IMR-90 (cell line): ENCODE data around the gene NT5E. TPM values are rescaled to one million over a fixed set of nuclear protein-coding genes. Genes with fewer than 3 reads are reported as not detected.

Experiments
- ATAC-seq: fragments of 200-7000 bp; cut with Tn5 transposase; 2 replicates; pipeline ENCODE4 v1.9.1; 2020; ENCODE audit warnings: low read depth, mild to moderate bottlenecking, moderate library complexity
- BruUV-seq: library from RNA; stranded (reverse); fragments of 400-500 nt; replicated peaks from 2 replicates; lab custom pipeline; 2021; lab: Mats Ljungman, UMichigan
- CTCF ChIA-PET: fragments of 300-600 bp; formaldehyde crosslinking; extraction: SDS; loops from one replicate; lab custom pipeline; 2021; ENCODE audit warnings: antibody characterized with exemption; lab: Yijun Ruan, JAX
- POLR2A ChIA-PET: fragments of 300-600 bp; sonication (Branson Sonifier 250); formaldehyde crosslinking; loops from one replicate; lab custom pipeline; 2022; ENCODE audit warnings: antibody characterized with exemption; ENCODE audit not compliant: unreplicated experiment; lab: Charles Lee
- DNase-seq: peaks from one replicate; pipeline ENCODE4 v3.0.0; 2013
- H2AFZ ChIP-seq: replicated peaks from 2 replicates; pipeline ENCODE3; 2013; ENCODE audit warnings: low read length, mild to moderate bottlenecking; ENCODE audit not compliant: poor library complexity
- H2AK5ac ChIP-seq: 2 replicates; pipeline ENCODE4 v1.6.1; 2013; ENCODE audit warnings: low read depth, low read length, inconsistent platforms
- H2AK9ac ChIP-seq: replicated peaks from 2 replicates; pipeline ENCODE3; 2013; ENCODE audit warnings: mild to moderate bottlenecking, low read depth, low read length, moderate library complexity; ENCODE audit not compliant: poor library complexity
- H2BK120ac ChIP-seq: 2 replicates; pipeline ENCODE4 v1.6.1; 2013; ENCODE audit warnings: low read depth, low read length, inconsistent platforms
- H2BK15ac ChIP-seq: 3 replicates; pipeline ENCODE4 v1.6.1; 2013; ENCODE audit warnings: low read depth, low read length, inconsistent platforms
- H2BK20ac ChIP-seq: 2 replicates; pipeline ENCODE4 v1.6.1; 2013; ENCODE audit warnings: low read depth, mild to moderate bottlenecking, inconsistent platforms, low read length, moderate library complexity
- H2BK5ac ChIP-seq: 2 replicates; pipeline ENCODE4 v1.6.1; 2013; ENCODE audit warnings: mild to moderate bottlenecking, low read depth, low read length, inconsistent platforms; ENCODE audit not compliant: poor library complexity, severe bottlenecking
- H3K14ac ChIP-seq: replicated peaks from 2 replicates; pipeline ENCODE4 v1.6.1; 2013; ENCODE audit warnings: low read depth, low read length, inconsistent platforms
- H3K18ac ChIP-seq: 2 replicates; pipeline ENCODE4 v1.6.1; 2013; ENCODE audit warnings: low read depth, low read length, control low read depth
- H3K23ac ChIP-seq: 2 replicates; pipeline ENCODE4 v1.6.1; 2013; ENCODE audit warnings: low read depth, low read length, inconsistent platforms
- H3K27ac ChIP-seq: 2 replicates; pipeline ENCODE4 v1.5.1; 2013; ENCODE audit warnings: mild to moderate bottlenecking, control low read depth, low read length; ENCODE audit not compliant: insufficient read depth
- H3K27me3 ChIP-seq: 2 replicates; pipeline ENCODE4 v1.6.1; 2013; ENCODE audit warnings: low read length; ENCODE audit not compliant: control insufficient read depth, insufficient read depth
- H3K36me3 ChIP-seq: 2 replicates; pipeline ENCODE4 v1.6.1; 2013; ENCODE audit warnings: low read length, mixed read lengths; ENCODE audit not compliant: control insufficient read depth, insufficient read depth
- H3K4ac ChIP-seq: 2 replicates; pipeline ENCODE4 v1.6.1; 2013; ENCODE audit warnings: low read depth, low read length, inconsistent platforms
- H3K4me1 ChIP-seq: 2 replicates; pipeline ENCODE4 v1.6.1; 2013; ENCODE audit warnings: low read length, mixed read lengths; ENCODE audit not compliant: control insufficient read depth, insufficient read depth
- H3K4me2 ChIP-seq: 2 replicates; pipeline ENCODE4 v1.6.1; 2013; ENCODE audit warnings: low read depth, mild to moderate bottlenecking, control low read depth, low read length, moderate library complexity
- H3K4me3 ChIP-seq: 2 replicates; pipeline ENCODE4 v1.5.1; 2013; ENCODE audit warnings: low read depth, mild to moderate bottlenecking, control low read depth, low read length, moderate library complexity; ENCODE audit not compliant: insufficient read depth
- H3K56ac ChIP-seq: 2 replicates; pipeline ENCODE4 v1.6.1; 2013; ENCODE audit warnings: low read length, inconsistent platforms; ENCODE audit not compliant: insufficient read depth; ENCODE audit errors: extremely low read depth
- H3K79me1 ChIP-seq, 2 experiments: 2 replicates each; pipeline ENCODE4 v1.6.1; 2013; ENCODE audit warnings: low read length in 2 of 2, inconsistent platforms in 1 of 2, low read depth in 1 of 2
- H3K9ac ChIP-seq: 2 replicates; pipeline ENCODE4 v1.6.1; 2013; ENCODE audit warnings: low read depth, low read length, control low read depth
- H3K9me1 ChIP-seq: 2 replicates; pipeline ENCODE4 v1.6.1; 2013; ENCODE audit warnings: low read length, inconsistent platforms; ENCODE audit not compliant: insufficient read depth
- H3K9me3 ChIP-seq: 2 replicates; pipeline ENCODE4 v1.6.1; 2013; ENCODE audit warnings: low read length; ENCODE audit not compliant: control insufficient read depth, insufficient read depth
- H4K20me1 ChIP-seq: 2 replicates; pipeline ENCODE4 v1.6.1; 2013; ENCODE audit warnings: low read length, inconsistent platforms; ENCODE audit not compliant: insufficient read depth
- H4K5ac ChIP-seq: 2 replicates; pipeline ENCODE4 v1.6.1; 2013; ENCODE audit warnings: mild to moderate bottlenecking, low read depth, low read length, control low read depth
- H4K8ac ChIP-seq, 2 experiments: 2 replicates each; pipeline ENCODE4 v1.6.1; 2013; ENCODE audit warnings: low read depth in 2 of 2, low read length in 2 of 2, control low read depth in 1 of 2, inconsistent platforms in 1 of 2
- H4K91ac ChIP-seq: 2 replicates; pipeline ENCODE4 v1.6.1; 2013; ENCODE audit warnings: low read depth, low read length, inconsistent platforms; ENCODE audit not compliant: insufficient read depth
- BHLHE40 ChIP-seq: fragments of 150-350 bp; IDR thresholded peaks from 2 replicates; pipeline ENCODE4 v1.6.1; 2016; ENCODE audit warnings: mild to moderate bottlenecking, low read depth, low read length
- CEBPB ChIP-seq: IDR thresholded peaks from 2 replicates; pipeline ENCODE4 v1.6.1; 2012; ENCODE audit warnings: low read depth, low read length, improper control_type of control experiment
- CHD1 ChIP-seq: IDR thresholded peaks from 2 replicates; pipeline ENCODE4 v1.6.1; 2012; ENCODE audit warnings: low read depth, low read length, improper control_type of control experiment
- FOS ChIP-seq: fragments of 150-350 bp; IDR thresholded peaks from 2 replicates; pipeline ENCODE4 v1.6.1; 2016; ENCODE audit warnings: low read depth, low read length
- MAFK ChIP-seq: IDR thresholded peaks from 2 replicates; pipeline ENCODE4 v1.6.1; 2012; ENCODE audit warnings: low read depth, low read length, improper control_type of control experiment
- MAZ ChIP-seq: IDR thresholded peaks from 2 replicates; pipeline ENCODE4 v1.6.1; 2012; ENCODE audit warnings: low read depth, mild to moderate bottlenecking, low read length, improper control_type of control experiment, moderate library complexity, borderline replicate concordance
- MXI1 ChIP-seq: IDR thresholded peaks from 2 replicates; pipeline ENCODE4 v1.6.1; 2012; ENCODE audit warnings: low read depth, mild to moderate bottlenecking, low read length, moderate library complexity, borderline replicate concordance
- NFE2L2 ChIP-seq: fragments of 150-350 bp; IDR thresholded peaks from 2 replicates; pipeline ENCODE4 v1.6.1; 2016; ENCODE audit warnings: low read depth, mild to moderate bottlenecking, low read length
- POLR2A ChIP-seq: IDR thresholded peaks from 2 replicates; pipeline ENCODE4 v1.6.1; 2012; ENCODE audit warnings: mild to moderate bottlenecking, low read depth, low read length
- RAD21 ChIP-seq: IDR thresholded peaks from 2 replicates; pipeline ENCODE4 v1.6.1; 2012; ENCODE audit warnings: low read length, improper control_type of control experiment
- RCOR1 ChIP-seq: IDR thresholded peaks from 2 replicates; pipeline ENCODE4 v1.6.1; 2012; ENCODE audit warnings: mild to moderate bottlenecking, low read length, improper control_type of control experiment; ENCODE audit not compliant: insufficient replicate concordance
- RFX5 ChIP-seq: IDR thresholded peaks from 2 replicates; pipeline ENCODE4 v1.8.0; 2012; ENCODE audit warnings: low read depth, mild to moderate bottlenecking, low read length, moderate library complexity
- SMC3 ChIP-seq: fragments of 150-350 bp; IDR thresholded peaks from 2 replicates; pipeline ENCODE4 v1.6.1; 2016; ENCODE audit warnings: low read depth, mild to moderate bottlenecking, antibody characterized with exemption, low read length, moderate library complexity
- WGBS, 2 experiments: methylation state at CpG; one replicate each; pipeline versions ENCODE4 v1.1.5 to v1.1.7; 2013; ENCODE audit warnings: missing lambda C conversion rate in 2 of 2; ENCODE audit not compliant: insufficient read length in 1 of 2; ENCODE audit errors: extremely low coverage in 2 of 2; 5-methylcytosine and 5-hydroxymethylcytosine counted together
- dilution Hi-C: fragments of 300-500 bp; cut with HindIII; formaldehyde crosslinking; loops from one replicate; pipeline ENCODE4 v1.14.3; 2018; ENCODE audit warnings: low sequenced_read_pairs; ENCODE audit not compliant: unreplicated experiment
- in situ Hi-C: fragments of 300-500 bp; cut with MboI; formaldehyde crosslinking; loops from 3 replicates; pipeline ENCODE4 v1.14.3; 2019; ENCODE audit warnings: low sequenced_read_pairs, inconsistent platforms, mixed read lengths
- intact Hi-C: fragments of 100-400 bp; cut with micrococcal nuclease; formaldehyde crosslinking; loops from 2 replicates; pipeline ENCODE4 v1.10.0; 2022
- polyA plus RNA-seq, 3 experiments: library from polyadenylated mRNA; depleted of rRNA; stranded (reverse); fragments of >200 nt; gene quantifications; 2 replicates each; pipeline ENCODE4 v1.2.3, GENCODE V29; 2012; ENCODE audit warnings: low replicate concordance in 1 of 3
- total RNA-seq: library from RNA; depleted of rRNA; stranded (reverse); fragments of >200 nt; gene quantifications from 2 replicates; pipeline ENCODE4 v1.2.3, GENCODE V29; 2012
- TF ChIP-seq, protein P1 (sequence below): conservative IDR thresholded peaks from 2 replicates; pipeline ENCODE4 v1.5.1; 2012; ENCODE audit warnings: mild to moderate bottlenecking, low read depth, low read length, improper control_type of control experiment
- TF ChIP-seq, protein P2 (sequence below): fragments of 150-350 bp; IDR thresholded peaks from 2 replicates; pipeline ENCODE4 v1.6.1; 2017; ENCODE audit warnings: mild to moderate bottlenecking, antibody characterized with exemption, low read length, low read depth
- TF ChIP-seq, protein P3 (sequence below): fragments of 150-350 bp; IDR thresholded peaks from 2 replicates; pipeline ENCODE4 v1.6.1; 2016; ENCODE audit warnings: low read depth, mild to moderate bottlenecking, low read length, moderate library complexity, borderline replicate concordance

NT5E gene
- total and polyA plus RNA-seq, 2 of the 4 experiments (the other 2 are of a cell fraction): 153 to 280 TPM

GRCh38 chr6:85418059-85418458 is 31.8 kb upstream of the NT5E start:
- Histone ChIP-seq H3K27ac (peak overlapping the region; percentile 78), H2BK20ac (peak overlapping the region; percentile 80), H4K91ac (peak overlapping the region; percentile 29; the same call in 1 of the 2 replicates), H3K36me3 (no peaks in the 10 kb centered on the region), H3K79me1 (peaks cover 4 to 7% of the 10 kb centered on the region in 2 experiments; a peak in 1 of 4 replicates), H4K8ac (peak overlapping the region; percentile 12 to 62; a peak in 3 of 4 replicates), H3K9me1 (peaks cover 10% of the 10 kb centered on the region), H4K20me1 (no peaks in the 10 kb centered on the region), H3K23ac (peak overlapping the region; percentile 69; the same call in 1 of the 2 replicates), H3K14ac (peak overlapping the region; percentile 81), H3K4me3 (no peak overlapping the region), H3K4me1 (peaks cover 38% of the 10 kb centered on the region), H2AK5ac (peak overlapping the region; percentile 79), H3K9ac (no peak overlapping the region), H3K18ac (peak overlapping the region; percentile 78), H4K5ac (peak overlapping the region; percentile 69; the same call in 1 of the 2 replicates), H2BK120ac (peak overlapping the region; percentile 91), H3K9me3 (no peaks in the 10 kb centered on the region), H3K4me2 (no peak overlapping the region), H3K4ac (peak overlapping the region; percentile 77), H2BK5ac (peak overlapping the region; percentile 93), H2BK15ac (peak overlapping the region; percentile 32; the same call in 2 of the 3 replicates), H3K27me3 (no peaks in the 10 kb centered on the region), H2AFZ (peak overlapping the region; percentile 56), H2AK9ac (peak overlapping the region; percentile 29), H3K56ac (no peak overlapping the region; the same call in 1 of the 2 replicates)
- in situ Hi-C loops: no loop called here
- intact Hi-C loops: no loop called here
- no peak for TF ChIP-seq RFX5
- no peak for TF ChIP-seq MAFK
- TF ChIP-seq RAD21: no peak
- TF ChIP-seq RCOR1: no peak
- TF ChIP-seq FOS: no peak
- TF ChIP-seq CHD1: no peak
- TF ChIP-seq, protein P1, sequence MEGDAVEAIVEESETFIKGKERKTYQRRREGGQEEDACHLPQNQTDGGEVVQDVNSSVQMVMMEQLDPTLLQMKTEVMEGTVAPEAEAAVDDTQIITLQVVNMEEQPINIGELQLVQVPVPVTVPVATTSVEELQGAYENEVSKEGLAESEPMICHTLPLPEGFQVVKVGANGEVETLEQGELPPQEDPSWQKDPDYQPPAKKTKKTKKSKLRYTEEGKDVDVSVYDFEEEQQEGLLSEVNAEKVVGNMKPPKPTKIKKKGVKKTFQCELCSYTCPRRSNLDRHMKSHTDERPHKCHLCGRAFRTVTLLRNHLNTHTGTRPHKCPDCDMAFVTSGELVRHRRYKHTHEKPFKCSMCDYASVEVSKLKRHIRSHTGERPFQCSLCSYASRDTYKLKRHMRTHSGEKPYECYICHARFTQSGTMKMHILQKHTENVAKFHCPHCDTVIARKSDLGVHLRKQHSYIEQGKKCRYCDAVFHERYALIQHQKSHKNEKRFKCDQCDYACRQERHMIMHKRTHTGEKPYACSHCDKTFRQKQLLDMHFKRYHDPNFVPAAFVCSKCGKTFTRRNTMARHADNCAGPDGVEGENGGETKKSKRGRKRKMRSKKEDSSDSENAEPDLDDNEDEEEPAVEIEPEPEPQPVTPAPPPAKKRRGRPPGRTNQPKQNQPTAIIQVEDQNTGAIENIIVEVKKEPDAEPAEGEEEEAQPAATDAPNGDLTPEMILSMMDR: no peak
- no peak for TF ChIP-seq MXI1
- TF ChIP-seq, protein P2, sequence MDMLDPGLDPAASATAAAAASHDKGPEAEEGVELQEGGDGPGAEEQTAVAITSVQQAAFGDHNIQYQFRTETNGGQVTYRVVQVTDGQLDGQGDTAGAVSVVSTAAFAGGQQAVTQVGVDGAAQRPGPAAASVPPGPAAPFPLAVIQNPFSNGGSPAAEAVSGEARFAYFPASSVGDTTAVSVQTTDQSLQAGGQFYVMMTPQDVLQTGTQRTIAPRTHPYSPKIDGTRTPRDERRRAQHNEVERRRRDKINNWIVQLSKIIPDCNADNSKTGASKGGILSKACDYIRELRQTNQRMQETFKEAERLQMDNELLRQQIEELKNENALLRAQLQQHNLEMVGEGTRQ: no peak
- no peak for TF ChIP-seq SMC3
- TF ChIP-seq CEBPB: no peak
- no peak for TF ChIP-seq MAZ
- TF ChIP-seq NFE2L2: no peak
- no peak for TF ChIP-seq BHLHE40
- TF ChIP-seq, protein P3, sequence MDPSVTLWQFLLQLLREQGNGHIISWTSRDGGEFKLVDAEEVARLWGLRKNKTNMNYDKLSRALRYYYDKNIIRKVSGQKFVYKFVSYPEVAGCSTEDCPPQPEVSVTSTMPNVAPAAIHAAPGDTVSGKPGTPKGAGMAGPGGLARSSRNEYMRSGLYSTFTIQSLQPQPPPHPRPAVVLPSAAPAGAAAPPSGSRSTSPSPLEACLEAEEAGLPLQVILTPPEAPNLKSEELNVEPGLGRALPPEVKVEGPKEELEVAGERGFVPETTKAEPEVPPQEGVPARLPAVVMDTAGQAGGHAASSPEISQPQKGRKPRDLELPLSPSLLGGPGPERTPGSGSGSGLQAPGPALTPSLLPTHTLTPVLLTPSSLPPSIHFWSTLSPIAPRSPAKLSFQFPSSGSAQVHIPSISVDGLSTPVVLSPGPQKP: no peak
- no peak for TF ChIP-seq POLR2A
- CTCF ChIA-PET: no interaction called here
- BruUV-seq: no TSS peak
- WGBS, 2 experiments: no CpG with 5 or more reads among the region's 2 CpGs
- dilution Hi-C loops: no loop called here
- DNase-seq: peak; percentile 87
- POLR2A ChIA-PET: no interaction called here
- ATAC-seq: peak; percentile 45
